ENCODE results near the gene EIF4G1.

DNA sequence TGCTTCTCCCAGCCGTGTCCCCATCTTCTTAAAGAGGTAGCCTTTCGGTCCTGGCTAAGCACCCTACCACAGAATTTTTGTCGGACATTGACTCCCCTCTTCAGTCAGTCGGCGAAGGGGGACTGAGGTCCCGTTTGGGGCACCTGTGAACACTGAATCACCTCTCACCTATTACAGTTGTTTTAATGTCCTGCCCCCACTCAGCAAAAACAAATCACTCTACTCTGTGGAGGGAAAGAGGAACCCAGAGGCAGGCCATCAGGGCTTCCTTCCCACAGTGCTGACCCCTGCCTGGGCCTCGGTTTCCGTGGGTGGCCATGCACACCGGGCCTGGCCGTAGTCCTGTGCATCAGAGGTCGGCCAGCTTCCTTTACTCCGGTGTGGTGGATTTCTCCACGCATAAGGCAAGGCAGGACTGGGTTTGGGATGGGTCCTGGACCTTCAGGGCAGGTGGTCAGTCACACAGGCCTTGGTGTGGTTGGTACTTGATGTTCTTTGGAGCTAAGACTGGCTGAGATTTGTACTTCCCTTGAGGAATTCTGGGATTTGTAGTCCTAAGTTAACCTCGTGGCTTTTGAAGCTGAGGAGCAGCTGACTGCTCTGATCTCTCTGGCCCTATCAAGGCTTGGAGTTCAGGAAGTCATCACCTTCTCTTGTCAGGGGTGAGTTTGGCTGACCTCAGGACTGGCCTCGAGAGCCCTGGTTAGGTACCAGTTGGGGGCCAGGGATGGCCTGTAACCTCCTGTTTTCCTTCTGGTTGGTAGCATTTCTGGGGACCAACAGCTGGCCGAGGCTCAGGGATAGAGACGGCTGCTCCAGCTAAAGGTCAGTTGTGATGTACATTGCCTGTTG is 22.4 kb downstream of the EIF4G1 start:
- TF ChIP-seq POLR2A (IDR thresholded peaks at IDR 0.05; ENCODE audit: borderline replicate concordance, extremely low read depth, insufficient read depth, insufficient read length) (no peak), CEBPB (IDR thresholded peaks at IDR 0.05; ENCODE audit: low read depth) (no peak), RAD21 (IDR thresholded peaks at IDR 0.05; ENCODE audit: low read depth) (no peak)
- TF ChIP-seq, protein P1, sequence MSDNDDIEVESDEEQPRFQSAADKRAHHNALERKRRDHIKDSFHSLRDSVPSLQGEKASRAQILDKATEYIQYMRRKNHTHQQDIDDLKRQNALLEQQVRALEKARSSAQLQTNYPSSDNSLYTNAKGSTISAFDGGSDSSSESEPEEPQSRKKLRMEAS (IDR thresholded peaks at IDR 0.05) = peak; percentile 52
- TF ChIP-seq, protein P2, sequence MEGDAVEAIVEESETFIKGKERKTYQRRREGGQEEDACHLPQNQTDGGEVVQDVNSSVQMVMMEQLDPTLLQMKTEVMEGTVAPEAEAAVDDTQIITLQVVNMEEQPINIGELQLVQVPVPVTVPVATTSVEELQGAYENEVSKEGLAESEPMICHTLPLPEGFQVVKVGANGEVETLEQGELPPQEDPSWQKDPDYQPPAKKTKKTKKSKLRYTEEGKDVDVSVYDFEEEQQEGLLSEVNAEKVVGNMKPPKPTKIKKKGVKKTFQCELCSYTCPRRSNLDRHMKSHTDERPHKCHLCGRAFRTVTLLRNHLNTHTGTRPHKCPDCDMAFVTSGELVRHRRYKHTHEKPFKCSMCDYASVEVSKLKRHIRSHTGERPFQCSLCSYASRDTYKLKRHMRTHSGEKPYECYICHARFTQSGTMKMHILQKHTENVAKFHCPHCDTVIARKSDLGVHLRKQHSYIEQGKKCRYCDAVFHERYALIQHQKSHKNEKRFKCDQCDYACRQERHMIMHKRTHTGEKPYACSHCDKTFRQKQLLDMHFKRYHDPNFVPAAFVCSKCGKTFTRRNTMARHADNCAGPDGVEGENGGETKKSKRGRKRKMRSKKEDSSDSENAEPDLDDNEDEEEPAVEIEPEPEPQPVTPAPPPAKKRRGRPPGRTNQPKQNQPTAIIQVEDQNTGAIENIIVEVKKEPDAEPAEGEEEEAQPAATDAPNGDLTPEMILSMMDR (IDR thresholded peaks at IDR 0.05 in 2 of 3, conservative IDR thresholded peaks at IDR 0.05 in 1 of 3; ENCODE audit: borderline replicate concordance in 1 of 3, insufficient read depth in 1 of 3, low read depth in 2 of 3, low read length in 2 of 3) = no peak

All from HCT116 (cell line).